BE2C (cell line): Measurements from ENCODE around the gene NELL1.

Source experiments
- DNase-seq: peaks from one replicate; pipeline ENCODE4 v3.0.0-alpha.2; 2020
- H3K27me3 ChIP-seq: fragments of 250-450 bp; sonication (Bioruptor Pico); 2 replicates; pipeline ENCODE4 v1.5.1; 2020; ENCODE audit warnings: mild to moderate bottlenecking
- H3K36me3 ChIP-seq: fragments of 250-450 bp; sonication (Bioruptor Pico); 2 replicates; pipeline ENCODE4 v1.5.1; 2020; ENCODE audit warnings: mild to moderate bottlenecking
- H3K4me1 ChIP-seq: fragments of 250-450 bp; sonication (Bioruptor Pico); 2 replicates; pipeline ENCODE4 v1.5.1; 2020
- H3K4me3 ChIP-seq: 2 replicates; pipeline ENCODE4 v1.5.1; 2011; ENCODE audit warnings: low read depth, low read length
- H3K9me3 ChIP-seq: fragments of 250-450 bp; sonication (Bioruptor Pico); 2 replicates; pipeline ENCODE4 v1.5.1; 2020
- CTCF ChIP-seq: IDR thresholded peaks from 2 replicates; pipeline ENCODE4 v1.5.1; 2012; ENCODE audit warnings: mild to moderate bottlenecking, low read depth, low read length

Gene NELL1

GRCh38 chr11:21254055-21254454 is 584.7 kb downstream of the NELL1 start:
- TF ChIP-seq CTCF = no peak
- H3K4me3 ChIP-seq = no peak overlapping the region
- H3K27me3 ChIP-seq = no peaks in the 10 kb centered on the region
- H3K4me1 ChIP-seq = no peaks in the 10 kb centered on the region
- H3K9me3 ChIP-seq = no peaks in the 10 kb centered on the region
- no peak for DNase-seq
- H3K36me3 ChIP-seq = no peaks in the 10 kb centered on the region

GRCh38 chr11:21254790-21255189 is 585.4 kb downstream of the NELL1 start:
- TF ChIP-seq CTCF = no peak
- Histone ChIP-seq H3K27me3 (no peaks in the 10 kb centered on the region), H3K4me1 (no peaks in the 10 kb centered on the region), H3K36me3 (no peaks in the 10 kb centered on the region), H3K9me3 (no peaks in the 10 kb centered on the region), H3K4me3 (no peak overlapping the region)
- DNase-seq = no peak

- Histone ChIP-seq H3K9me3 (no peaks in the 10 kb centered on the region), H3K36me3 (no peaks in the 10 kb centered on the region), H3K4me1 (no peaks in the 10 kb centered on the region), H3K4me3 (no peak overlapping the region), H3K27me3 (no peaks in the 10 kb centered on the region)
- DNase-seq = no peak
- no peak for TF ChIP-seq CTCF
These were observed 588.1 kb downstream of the NELL1 start for GRCh38 chr11:21257461-21257860.

GRCh38 chr11:21258414-21258813 is 589.0 kb downstream of the NELL1 start:
- no peak for DNase-seq
- Histone ChIP-seq H3K4me1 (no peaks in the 10 kb centered on the region), H3K4me3 (no peak overlapping the region), H3K27me3 (no peaks in the 10 kb centered on the region), H3K36me3 (no peaks in the 10 kb centered on the region), H3K9me3 (no peaks in the 10 kb centered on the region)
- TF ChIP-seq CTCF = no peak

GRCh38 chr11:21260101-21260500 is 590.7 kb downstream of the NELL1 start:
- no peak for TF ChIP-seq CTCF
- no peaks in the 10 kb centered on the region for H3K27me3 ChIP-seq
- no peaks in the 10 kb centered on the region for H3K36me3 ChIP-seq
- no peaks in the 10 kb centered on the region for H3K9me3 ChIP-seq
- H3K4me1 ChIP-seq = no peaks in the 10 kb centered on the region
- no peak for DNase-seq
- no peak overlapping the region for H3K4me3 ChIP-seq

- H3K4me3 ChIP-seq = no peak overlapping the region
- H3K9me3 ChIP-seq = no peaks in the 10 kb centered on the region
- no peak for DNase-seq
- H3K27me3 ChIP-seq = no peaks in the 10 kb centered on the region
- no peaks in the 10 kb centered on the region for H3K36me3 ChIP-seq
- no peak for TF ChIP-seq CTCF
- no peaks in the 10 kb centered on the region for H3K4me1 ChIP-seq
These were observed 593.6 kb downstream of the NELL1 start for GRCh38 chr11:21262992-21263391.
